ENCODE results near the gene KIF3A. TPM values are rescaled to one million over a fixed set of nuclear protein-coding genes. Genes with fewer than 3 reads are reported as not detected.

KIF3A gene
- total RNA-seq, 1 experiment from 2014 or later = 12.7 TPM

DNA sequence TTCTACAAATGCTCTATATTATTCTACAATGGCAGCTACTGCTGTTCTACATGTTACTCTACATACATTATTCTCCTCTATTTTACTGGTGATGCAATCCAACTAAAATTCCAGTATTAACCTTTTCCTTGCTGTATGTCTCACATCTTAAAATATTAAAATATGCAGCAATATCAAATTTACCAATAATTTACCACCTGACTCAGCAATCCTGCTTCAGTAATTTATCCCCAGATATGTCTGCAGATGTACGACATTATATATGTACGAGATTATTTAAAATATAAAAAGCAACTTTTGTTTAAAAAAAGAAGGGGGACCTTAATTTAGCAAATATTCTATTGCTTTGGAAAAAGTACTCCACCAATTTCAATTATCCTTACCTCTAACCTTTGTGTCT, 11.6 kb downstream of the KIF3A start (continued):
- TF ChIP-seq, protein P1, sequence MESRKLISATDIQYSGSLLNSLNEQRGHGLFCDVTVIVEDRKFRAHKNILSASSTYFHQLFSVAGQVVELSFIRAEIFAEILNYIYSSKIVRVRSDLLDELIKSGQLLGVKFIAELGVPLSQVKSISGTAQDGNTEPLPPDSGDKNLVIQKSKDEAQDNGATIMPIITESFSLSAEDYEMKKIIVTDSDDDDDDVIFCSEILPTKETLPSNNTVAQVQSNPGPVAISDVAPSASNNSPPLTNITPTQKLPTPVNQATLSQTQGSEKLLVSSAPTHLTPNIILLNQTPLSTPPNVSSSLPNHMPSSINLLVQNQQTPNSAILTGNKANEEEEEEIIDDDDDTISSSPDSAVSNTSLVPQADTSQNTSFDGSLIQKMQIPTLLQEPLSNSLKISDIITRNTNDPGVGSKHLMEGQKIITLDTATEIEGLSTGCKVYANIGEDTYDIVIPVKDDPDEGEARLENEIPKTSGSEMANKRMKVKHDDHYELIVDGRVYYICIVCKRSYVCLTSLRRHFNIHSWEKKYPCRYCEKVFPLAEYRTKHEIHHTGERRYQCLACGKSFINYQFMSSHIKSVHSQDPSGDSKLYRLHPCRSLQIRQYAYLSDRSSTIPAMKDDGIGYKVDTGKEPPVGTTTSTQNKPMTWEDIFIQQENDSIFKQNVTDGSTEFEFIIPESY (IDR thresholded peaks at IDR 0.05; ENCODE audit: extremely low read depth, insufficient replicate concordance, low read length) = no peak
- TF ChIP-seq FOSL1 (IDR thresholded peaks at IDR 0.05; ENCODE audit: low read depth) (no peak), EGR1 (IDR thresholded peaks at IDR 0.05; ENCODE audit: low read depth) (no peak), CBX3 (IDR thresholded peaks at IDR 0.05; ENCODE audit: low read depth) (no peak), RAD21 (IDR thresholded peaks at IDR 0.05; ENCODE audit: low read depth) (no peak), EZH2phosphoT487 (IDR thresholded peaks at IDR 0.05; ENCODE audit: borderline replicate concordance) (no peak)

DNA sequence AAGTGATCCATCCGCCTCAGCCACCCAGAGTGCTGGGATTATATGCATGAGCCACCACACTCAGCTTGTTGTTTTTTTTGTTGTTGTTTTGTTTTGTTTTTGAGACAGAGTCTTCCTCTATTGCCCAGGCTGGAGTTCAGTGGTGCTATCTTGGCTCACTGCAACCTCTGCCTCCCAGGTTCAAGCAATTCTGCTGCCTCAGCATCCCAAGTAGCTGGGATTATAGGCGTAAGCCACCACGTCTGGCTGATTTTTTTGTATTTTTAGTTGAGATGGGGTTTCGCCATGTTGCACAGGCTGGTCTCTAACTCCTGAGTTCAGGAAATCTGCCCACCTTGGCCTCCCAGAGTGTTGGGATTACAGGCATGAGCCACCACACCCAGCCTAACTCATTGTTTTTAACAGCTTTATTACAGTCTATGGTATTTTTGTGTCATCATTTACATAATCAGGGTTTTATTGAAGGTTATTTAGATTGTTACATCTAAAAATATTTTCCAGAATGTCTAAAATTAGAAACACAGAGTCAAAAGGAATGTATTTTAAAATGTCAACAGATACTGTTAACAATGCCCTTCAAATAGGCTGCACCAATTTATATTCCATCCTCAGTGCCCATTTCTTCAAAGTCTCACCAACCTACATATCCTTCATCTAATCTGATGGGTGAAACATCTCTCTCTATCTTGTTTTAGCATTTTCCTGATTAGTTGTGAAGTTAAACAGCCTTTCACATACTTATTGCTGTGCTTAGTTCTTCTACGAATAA, 18.6 kb downstream of the KIF3A start:
- Histone ChIP-seq H3K4me2 (ENCODE audit: low read length) (no peak overlapping the region), H2AFZ (ENCODE audit: low read depth, low read length, poor library complexity, severe bottlenecking) (no peak overlapping the region), H3K9me3 (ENCODE audit: control insufficient read depth in 1 of 2, insufficient read depth in 1 of 2, low read depth in 1 of 2, low read length in 2 of 2) (no peaks in the 10 kb centered on the region), H3K27me3 (ENCODE audit: insufficient read depth, low read length) (no peaks in the 10 kb centered on the region), H3K36me3 (ENCODE audit: control insufficient read depth in 1 of 2, insufficient read depth in 2 of 2, low read length in 2 of 2) (no peaks in the 10 kb centered on the region), H3K9me2 (ENCODE audit: insufficient read depth) (no peaks in the 10 kb centered on the region), H3K9ac (ENCODE audit: low read length) (no peak overlapping the region), H3K27ac (ENCODE audit: low read depth, low read length) (no peak overlapping the region), H3K4me3 (replicated peaks in 1 of 2; ENCODE audit: low read depth in 1 of 2, low read length in 2 of 2) (no peak overlapping the region), H3K4me1 (ENCODE audit: control insufficient read depth in 1 of 2, insufficient read depth in 2 of 2, low read length in 2 of 2) (no peaks in the 10 kb centered on the region), H4K20me1 (ENCODE audit: insufficient read depth) (no peaks in the 10 kb centered on the region), H3K79me2 (ENCODE audit: insufficient read depth, low read length) (no peaks in the 10 kb centered on the region)
- no peak for ATAC-seq
- ChIA-PET POLR2A (no interaction called here), RAD21 (ENCODE audit: low non-redundant PET in 1 of 2, low total read pairs in 2 of 2, uncharacterized antibody in 2 of 2, unreplicated experiment in 2 of 2) (no interaction called here), CTCF (interaction anchor here (1.5 kb wide), 1 partner anchor 10 kb away, joined by 5 read pairs; no protein-coding TSS in a partner anchor)
- no peak for DNase-seq (ENCODE audit: low read depth, low spot score)
- intact Hi-C loops (cut with micrococcal nuclease) = loop anchor here (10.0 kb wide), 1 partner anchor 194 kb away; no protein-coding TSS in a partner anchor
- BruUV-seq (replicated peaks) = no TSS peak
- TF ChIP-seq EGR1 (IDR thresholded peaks at IDR 0.05; ENCODE audit: low read depth) (no peak), SIN3A (IDR thresholded peaks at IDR 0.05; ENCODE audit: low read depth) (no peak), RAD21 (IDR thresholded peaks at IDR 0.05; ENCODE audit: low read depth) (no peak), EZH2 (IDR thresholded peaks at IDR 0.05) (no peak), POLR2AphosphoS5 (IDR thresholded peaks at IDR 0.05; ENCODE audit: low read depth, low read length) (no peak), JUND (IDR thresholded peaks at IDR 0.05) (no peak), YY1 (IDR thresholded peaks at IDR 0.05; ENCODE audit: extremely low read depth, insufficient replicate concordance, low read depth, low read length) (no peak), ZFX (IDR thresholded peaks at IDR 0.05) (no peak), TCF7L2 (IDR thresholded peaks at IDR 0.05; ENCODE audit: borderline replicate concordance, extremely low read depth, insufficient read depth, insufficient read length) (no peak), SRF (IDR thresholded peaks at IDR 0.05; ENCODE audit: low read depth) (no peak), ZNF274 (IDR thresholded peaks at IDR 0.05; ENCODE audit: low read depth, low read length) (no peak), CBX3 (IDR thresholded peaks at IDR 0.05; ENCODE audit: low read depth) (no peak), EZH2phosphoT487 (IDR thresholded peaks at IDR 0.05; ENCODE audit: borderline replicate concordance) (no peak)
- TF ChIP-seq, protein P2, sequence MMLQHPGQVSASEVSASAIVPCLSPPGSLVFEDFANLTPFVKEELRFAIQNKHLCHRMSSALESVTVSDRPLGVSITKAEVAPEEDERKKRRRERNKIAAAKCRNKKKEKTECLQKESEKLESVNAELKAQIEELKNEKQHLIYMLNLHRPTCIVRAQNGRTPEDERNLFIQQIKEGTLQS (IDR thresholded peaks at IDR 0.05) = no peak
- TF ChIP-seq, protein P1 (IDR thresholded peaks at IDR 0.05; ENCODE audit: extremely low read depth, insufficient replicate concordance, low read length) = no peak
